NCI-H1417 (cell line): ENCODE results near the gene PROZ.

Experiments
- DNase-seq, 3 experiments: peaks; one replicate each; lab custom pipeline; 2025; lab: John Stamatoyannopoulos, UW

The PROZ gene

DNA sequence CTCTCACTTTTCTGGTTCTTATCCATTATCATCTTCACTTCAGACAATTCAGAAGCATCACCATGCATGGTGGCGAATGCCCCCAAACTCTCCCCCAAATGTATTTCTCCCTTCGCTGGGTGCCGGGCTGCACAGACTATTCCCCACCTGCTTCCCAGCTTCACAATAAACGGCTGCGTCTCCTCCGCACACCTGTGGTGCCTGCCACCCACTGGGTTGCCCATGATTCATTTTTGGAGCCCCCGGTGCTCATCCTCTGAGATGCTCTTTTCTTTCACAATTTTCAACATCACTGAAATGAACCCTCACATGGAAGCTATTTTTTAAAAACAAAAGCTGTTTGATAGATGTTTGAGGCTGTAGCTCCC, 38.6 kb upstream of the PROZ start:
- DNase-seq, result no peak

DNA sequence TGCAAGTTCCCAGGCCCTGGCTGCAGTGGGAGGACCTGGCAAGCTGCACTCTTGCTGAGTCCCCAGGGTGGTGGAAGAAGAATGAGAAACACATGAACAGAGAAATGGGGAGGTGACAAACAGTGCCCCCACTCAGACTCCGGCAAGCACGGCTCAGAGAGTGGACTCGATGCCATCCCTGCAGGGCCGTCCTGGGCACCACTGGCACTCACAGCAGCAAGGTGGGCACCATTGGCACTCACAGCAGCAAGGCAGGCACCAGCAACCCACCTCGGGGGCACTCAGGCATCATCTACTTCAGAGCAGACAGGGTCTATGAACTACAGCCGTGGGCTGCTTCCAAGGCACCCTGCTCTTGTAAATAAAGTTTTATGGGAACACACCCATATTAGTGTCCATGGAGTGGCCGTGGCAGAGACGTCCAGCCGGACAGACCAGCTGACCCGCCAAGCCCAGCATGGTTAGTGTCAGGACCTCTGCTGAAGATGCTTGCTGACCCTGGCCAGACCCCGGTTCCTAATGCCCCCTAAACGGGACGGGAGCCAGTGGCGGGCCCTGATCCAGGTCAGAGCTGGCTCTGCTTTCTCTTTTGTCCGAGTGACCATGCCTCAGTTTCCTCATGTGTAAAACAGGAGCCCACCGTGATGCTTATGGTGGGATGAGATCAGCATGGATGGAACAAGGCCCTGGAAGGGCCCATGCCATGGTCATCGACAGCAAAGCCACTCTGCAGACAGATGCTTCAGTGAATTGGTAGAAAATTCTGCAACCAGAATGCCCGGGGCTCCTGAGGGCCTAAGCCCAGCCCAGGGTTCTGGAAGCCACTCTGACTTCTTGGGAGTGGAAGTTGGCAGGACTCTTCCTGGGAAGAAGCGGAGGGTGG, 37.9 kb upstream of the PROZ start:
- DNase-seq, result no peak

DNA sequence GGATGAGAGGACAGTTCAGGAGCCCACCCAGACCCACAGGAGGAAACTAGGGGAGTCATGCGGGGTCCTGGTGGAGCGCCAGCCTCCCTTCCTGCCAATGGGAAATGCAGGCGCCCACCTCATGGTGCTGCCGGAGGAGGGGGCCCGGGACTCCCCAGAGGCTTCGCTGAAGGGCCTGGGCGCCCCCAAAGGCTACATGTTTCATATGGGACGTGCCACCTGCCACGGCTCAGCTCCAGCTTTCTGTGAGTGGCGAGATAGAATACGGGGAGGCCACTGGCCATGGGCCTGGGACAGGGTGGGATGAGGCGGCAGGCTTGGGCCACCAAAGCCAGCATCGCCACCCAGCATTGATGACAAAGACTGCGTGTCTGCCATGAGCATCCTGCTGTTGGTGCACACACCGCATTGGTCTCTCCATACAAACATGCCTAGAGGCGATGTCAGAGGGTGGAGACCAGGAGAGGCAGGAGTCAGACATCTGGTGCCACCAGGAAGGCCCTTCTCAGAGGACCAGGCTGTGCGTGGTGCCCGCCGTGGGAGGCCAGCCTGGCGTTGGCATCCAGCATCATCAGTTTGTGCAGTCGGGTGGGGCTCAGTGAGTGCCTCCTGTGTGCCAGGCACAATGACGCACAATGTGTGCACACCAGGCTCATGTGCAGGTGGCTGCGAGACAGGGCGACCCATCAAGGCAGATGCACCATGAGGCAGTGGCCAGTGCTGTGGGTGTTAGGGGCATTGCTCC, 37.1 kb upstream of the PROZ start:
- DNase-seq, result no peak

DNA sequence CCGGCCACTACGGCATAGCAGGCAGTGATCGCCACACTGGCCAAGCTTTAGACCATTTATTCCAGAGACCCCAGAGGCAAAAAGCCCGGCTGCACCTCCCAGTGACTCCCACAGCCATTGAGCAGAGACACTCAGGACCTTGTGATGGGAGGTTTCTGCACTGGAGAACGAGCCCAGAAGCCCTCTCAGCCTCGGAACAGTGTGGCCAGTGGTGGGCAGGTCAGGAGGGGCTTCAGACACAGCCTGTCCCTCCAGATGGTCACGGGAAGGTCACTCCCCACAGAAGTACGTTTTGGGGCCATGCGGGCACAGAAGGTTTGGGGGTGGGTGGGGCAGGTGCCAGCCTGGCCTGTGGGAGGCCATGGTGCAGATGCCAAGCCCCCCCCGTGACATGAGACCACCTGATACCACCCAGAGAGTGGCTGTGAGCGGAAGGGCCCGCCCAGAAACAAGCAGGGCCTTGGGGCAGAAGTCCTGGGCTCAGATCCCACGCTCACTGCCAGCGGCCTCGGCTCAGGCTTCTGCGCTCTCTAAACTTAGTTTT, 36.4 kb upstream of the PROZ start:
- no peak for DNase-seq

DNA sequence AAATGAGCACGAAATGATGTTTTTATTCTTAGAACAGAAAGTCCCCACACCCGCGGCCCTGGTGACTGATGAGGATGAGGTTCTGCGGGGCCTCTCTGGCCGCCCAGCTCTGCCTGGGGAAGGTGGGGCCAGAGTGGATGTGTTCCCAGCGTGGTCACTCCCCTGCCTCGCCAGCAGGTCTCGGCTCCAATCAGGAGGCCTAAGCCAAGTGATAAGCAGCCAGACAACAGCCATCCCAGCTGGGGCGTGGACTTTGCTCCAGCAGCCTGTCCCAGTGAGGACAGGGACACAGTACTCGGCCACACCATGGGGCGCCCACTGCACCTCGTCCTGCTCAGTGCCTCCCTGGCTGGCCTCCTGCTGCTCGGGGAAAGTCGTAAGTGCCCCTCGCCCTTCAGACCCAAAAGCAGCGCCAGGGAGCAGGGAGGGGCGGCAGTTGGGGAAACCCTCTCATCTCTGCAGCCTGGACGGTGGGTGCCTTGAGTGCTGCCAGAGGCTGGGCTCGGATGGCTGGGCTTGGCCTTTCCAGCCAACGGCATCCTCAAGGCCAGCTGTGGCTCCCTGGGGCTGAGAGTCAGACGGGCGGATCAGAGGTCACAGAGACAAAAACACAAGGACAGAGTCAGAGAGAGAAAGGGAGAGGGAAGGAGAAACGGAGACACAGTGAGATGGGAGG, 35.8 kb upstream of the PROZ start, which contains the start of gene F10:
Gene F10 (plus strand): TSS at position 250 of the 676 bp plus-strand sequence. CDS start 57 bp downstream, at position 307.
- no peak for DNase-seq

DNA sequence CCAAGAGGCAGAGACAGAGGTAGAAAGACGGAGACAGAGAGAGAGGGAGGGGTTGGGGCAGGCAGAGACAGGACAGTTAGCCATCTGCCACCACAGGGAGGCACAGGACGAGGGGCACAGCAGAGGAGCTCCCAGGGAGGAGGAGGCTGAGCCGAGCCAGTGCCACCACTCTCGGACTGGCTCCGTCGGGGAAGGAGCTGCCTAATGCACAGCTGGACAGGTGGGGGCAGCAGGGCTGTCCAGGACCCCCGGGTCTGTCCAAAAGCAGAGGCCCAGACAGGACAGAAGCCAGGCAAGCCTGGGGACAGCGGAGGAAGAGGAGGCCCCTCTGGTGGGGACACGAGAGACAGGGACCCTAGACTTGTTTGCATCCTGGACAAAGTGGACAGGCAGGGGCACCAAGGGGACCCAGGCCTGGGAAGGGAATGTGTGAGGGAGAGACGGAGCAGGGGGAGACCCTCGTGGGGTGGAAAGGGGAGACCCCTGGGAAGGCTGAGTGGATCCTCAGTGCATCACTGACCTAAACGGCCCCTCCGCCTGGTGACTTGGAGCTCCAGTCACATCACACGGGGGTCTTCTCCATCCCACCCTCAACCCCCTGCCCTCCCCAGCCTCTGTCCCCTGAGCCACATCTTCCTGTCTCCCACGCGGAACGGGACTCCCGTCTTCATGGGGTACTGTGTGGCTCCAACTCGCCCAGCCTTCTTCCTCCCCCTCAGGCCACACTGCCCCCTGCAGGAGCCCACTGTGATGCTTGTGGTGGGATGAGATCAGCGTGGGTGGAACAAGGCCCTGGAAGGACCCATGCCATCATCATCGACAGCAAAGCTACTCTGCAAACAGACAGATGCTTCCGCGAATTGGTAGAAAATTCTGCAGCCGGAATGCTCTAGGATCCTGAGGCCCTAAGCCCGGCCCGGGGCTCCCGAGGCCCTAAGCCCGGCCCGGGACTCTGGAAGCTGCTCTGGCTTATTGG, 34.9 kb upstream of the PROZ start:
- DNase-seq, result no peak

DNA sequence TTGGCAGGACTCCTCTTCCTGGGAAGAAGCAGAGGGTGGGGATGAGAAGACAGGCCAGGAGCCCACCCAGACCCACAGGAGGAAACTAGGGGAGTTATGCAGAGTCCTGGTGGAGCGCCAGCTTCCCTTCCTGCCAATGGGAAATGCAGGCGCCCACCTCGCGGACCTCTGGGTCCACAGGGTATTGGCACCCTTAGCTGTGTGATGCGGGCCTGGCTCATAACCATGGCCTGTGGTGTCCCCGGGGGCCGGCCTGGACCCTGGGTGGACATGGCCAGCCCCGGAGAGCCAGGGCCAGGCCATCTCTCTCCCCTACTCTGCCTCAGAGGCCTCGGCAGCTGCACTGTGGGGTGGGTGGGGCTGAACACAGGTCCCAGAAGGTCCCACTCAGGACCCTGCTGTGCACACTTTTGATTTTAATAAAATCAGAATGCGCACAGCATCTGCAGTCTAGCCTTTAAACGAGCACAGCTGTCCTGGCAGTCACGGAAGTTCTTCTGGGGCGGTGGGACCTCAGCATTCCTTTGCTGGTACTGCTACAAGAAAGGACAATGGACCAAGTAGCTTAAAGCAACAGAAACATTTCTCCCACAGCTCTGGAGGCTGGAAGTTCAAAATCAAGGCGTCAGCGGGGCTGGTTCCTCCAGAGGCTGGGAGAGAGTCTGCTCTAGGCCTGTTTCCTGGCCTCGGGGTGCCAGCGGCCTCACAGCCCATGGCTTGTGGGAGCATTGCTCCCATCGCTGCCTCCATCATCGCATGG, 34.1 kb upstream of the PROZ start:
- no peak for DNase-seq

DNA sequence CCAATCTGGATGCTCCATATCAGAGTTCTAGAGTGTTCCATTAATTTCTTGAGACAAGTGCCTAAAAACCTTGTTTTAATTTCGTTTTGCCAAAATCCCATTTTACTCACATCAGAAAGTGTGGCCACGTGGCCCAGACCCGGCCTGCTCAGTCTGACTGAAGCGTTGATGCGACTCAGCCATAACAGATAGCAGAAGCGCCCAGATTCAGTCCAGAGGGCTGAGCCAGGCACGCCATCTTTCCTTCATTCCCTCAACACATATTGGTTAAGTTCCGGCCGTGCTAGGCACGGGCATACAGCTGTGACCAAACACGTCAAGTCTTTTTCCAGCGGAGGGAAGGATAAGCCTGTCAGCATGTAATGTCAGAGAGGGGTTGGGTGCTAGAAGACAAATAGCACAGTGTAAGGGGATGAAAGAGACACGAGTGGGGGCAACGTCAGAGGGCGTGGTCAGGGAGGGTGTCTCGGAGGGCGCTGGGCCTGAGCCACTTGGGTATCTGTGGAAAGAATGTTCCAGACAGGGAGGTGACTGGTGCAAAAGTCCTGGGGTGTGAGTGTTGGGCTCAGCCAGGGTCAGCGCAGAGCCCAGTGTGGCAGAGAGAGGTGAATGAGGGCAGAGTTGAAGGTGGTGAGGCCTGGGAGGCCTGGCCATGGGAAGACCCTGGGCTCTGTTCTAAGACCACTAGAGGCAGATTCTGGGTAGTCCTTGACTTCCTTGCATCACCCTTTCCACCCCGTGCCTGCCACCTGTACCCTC, 32.8 kb upstream of the PROZ start:
- no peak for DNase-seq

DNA sequence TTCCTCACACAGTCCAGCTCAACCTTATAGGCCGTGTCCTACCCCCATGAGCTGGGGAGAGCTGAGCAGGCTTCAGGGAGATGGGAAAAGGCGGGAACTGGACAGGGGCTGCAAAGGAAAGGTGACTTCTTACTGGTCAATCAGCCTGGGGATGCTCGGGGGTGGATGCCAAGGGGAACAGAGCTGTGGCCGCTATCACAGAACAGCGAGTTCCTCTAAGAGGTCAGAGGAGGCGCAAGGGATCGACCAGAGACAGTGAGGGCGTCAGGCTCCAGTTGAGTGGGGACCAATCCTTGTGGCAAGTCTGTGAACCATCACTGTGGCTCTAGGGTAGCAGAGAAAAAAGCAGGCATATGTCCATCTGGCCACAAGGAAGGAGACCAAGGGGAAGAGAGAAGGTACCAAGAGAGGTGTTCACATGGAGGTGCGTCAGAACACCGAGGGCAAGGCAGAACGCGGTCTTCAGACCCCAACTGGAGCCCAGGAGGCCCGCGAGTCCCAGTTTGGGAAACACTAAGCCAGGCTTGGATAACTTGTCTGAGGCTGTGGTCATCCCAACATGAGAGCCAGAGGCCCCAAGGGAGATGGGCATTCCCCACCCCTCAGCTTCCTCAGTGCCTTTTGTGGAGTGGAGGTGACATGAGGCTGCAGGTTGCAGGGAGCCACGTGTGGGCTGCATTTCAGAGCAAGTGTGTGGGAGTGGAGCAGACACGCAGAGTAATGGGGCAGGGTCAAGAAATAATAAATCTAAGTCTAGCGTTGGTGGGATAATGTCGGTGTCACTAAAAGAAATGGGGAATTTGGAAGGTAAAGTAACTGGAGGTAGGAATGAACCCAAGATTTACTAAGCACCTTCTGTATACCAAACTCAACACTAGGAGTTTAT, 31.9 kb upstream of the PROZ start:
- DNase-seq, result no peak

DNA sequence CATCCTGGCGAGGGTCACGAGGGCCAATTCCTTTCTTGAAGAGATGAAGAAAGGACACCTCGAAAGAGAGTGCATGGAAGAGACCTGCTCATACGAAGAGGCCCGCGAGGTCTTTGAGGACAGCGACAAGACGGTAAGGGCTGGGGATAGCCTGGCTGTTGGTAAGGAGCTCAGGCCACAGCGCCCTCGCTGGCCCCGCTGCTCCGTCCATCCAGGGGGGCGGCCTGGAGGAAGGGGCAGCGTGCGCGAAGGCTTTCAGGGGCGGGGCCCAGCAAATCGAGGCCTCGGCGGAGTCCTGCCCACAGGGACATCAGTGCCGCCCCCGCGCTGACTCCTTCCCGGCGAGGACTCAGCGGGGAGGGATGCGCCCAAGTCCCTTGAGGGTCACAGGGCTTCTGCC, 29.0 kb upstream of the PROZ start:
- no peak for DNase-seq

DNA sequence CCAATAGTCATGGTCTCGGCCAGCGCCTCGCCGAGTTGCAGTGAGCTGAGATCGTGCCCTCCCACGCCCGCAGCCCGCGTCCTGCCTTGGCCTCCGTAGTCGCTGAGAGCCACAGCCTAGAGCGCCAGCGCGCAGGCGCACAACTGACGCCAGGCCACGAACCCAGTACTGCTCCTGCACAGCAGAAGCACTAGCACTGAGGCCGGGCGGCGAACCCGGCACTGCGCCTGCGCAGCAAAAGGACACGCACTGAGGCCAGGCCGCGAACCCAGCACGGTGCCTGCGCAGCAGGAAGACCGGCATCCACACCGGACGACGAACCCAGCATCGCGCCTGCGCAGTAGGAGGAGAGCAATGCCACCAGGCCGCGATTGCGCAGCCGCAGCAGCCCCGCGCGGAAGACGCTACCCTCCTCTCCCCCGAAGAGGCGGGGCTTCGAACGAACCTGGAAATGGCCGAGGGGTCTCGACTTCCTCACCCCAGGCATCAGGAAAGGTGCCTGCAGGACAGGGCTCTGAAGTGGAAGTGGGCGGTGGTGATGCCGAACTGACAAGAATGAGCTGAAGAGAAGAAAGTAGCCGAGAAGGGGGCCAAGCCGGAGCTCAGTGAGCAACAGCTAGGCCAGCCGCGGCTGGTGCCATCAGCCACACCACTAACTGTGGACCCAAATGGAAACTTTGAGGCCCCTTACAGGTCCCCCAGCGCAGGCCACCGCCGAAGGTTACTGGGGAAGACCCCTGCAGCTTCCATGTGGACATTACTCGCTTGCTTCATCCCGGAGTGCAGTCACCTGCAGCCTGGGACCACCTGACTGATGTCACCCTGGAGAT, 28.3 kb upstream of the PROZ start:
- no peak for DNase-seq

DNA sequence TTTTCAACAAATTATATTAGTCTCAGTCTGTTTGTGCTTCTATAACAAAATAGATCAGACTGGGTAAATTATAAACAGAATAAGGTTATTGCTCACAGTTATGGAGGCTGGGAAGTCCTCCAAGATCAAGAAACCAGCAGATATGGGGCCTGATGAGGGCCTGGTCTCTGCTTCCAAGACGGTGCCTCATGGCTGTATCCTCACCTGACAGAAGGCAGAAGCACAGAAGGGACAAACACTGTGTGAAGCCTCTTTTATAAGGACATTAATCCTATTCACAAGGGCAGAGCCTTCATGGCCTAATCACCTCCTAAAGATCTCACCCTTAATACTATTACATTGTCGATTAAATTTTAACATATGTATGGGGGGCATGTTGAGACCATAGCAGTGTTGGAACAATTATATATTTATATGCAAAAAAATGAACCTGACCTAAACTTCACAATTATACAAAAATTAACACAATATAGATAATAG, 23.1 kb upstream of the PROZ start:
- no peak for DNase-seq

DNA sequence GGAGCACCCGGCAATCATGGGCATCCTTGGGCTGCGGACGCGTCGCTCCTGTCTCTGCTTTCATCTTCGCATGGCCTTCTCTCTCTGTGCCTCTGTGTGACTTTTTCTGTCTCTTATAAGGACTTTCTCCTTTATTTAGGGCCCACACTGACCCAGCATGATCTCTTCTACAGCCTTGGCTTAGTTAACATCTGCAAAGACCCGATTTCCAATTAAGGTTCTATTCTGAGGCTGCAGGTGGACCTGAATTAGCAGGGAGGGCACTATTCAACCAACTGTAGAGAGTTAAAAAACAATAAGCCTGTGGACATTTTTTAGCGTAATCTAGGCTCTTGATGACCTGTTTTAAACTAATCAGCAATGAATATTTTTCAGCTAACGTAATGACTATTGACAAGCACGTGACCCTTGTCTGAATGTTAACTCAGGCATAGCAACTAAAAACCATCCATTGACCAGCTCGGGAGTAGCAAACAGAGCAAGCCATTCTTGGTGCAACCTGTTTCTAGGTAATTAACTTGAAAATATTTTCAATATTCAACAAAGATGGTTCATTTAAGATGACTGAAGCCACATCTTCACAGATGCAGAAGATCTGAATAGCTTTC, 20.7 kb upstream of the PROZ start:
- DNase-seq, result no peak

DNA sequence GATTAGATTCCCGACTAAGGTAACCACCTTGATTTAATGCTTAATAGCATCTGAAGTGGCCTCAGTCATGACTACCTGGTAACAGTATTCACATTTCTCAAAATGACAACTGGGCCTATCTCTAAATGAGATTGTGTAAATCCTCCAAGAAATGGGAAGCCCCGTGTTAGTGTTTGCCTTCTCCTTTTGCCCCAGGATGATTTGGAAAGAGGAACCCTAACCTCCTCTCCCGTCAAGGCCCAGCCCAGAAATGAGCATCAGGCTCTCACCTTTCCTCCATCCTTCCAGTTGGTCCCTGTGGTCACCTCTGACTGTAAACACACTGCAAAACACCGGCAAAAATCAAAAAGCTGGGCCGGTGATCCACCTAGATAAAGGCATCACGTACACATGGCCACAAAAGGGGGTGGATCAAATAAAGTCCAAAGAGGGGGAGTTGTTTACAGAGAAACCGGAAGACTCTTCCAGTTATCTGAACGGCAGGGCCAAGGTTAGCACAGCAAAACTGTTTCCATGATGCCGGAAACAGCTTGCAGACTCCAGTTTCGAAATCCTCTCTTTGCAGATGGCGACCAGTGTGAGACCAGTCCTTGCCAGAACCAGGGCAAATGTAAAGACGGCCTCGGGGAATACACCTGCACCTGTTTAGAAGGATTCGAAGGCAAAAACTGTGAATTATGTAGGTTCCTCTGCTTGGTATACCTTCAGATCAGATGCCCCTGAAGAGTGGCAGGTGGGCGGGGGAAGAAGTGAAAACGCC, 19.5 kb upstream of the PROZ start:
- no peak for DNase-seq

DNA sequence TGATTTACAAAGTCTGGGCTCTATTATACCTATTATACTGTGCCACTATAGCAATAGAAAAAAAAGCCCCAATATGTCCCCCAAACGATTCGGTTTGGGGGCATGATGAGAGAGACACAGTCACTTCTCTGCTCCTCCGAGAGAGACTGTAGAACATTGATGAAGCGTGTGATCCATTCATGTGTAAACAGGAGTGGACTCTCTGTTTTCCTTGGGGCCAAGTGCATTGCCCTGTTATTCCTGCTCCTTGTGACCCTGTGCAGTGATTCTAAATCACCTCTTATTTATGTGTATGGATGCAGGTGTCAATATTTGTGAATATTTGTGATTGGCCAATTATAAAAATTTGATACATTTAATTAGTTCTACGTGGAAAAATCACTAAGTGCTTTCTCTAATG, 18.9 kb upstream of the PROZ start:
- no peak for DNase-seq
